SK-N-SH treated with all-trans-retinoic acid at 6 μM for 48 hours (cell line): ENCODE results near the gene PBRM1.

Experiments used
- ATAC-seq: fragments of 200-7000 bp; cut with Tn5 transposase; 3 replicates; pipeline ENCODE4 v1.9.1; 2020; ENCODE audit warnings: mild to moderate bottlenecking, moderate library complexity
- ARNTL ChIP-seq: fragments of 450-650 bp; formaldehyde crosslinking; IDR thresholded peaks from 2 replicates; pipeline ENCODE4 v1.5.0; 2020; ENCODE audit warnings: low read depth, mild to moderate bottlenecking, moderate library complexity, borderline replicate concordance
- BACH2 ChIP-seq: fragments of 250-450 bp; sonication (Bioruptor Pico); IDR thresholded peaks from 2 replicates; pipeline ENCODE4 v1.9.0; 2021; ENCODE audit warnings: mild to moderate bottlenecking, borderline replicate concordance
- CSDC2 ChIP-seq: fragments of 250-450 bp; sonication (Bioruptor Pico); IDR thresholded peaks from 2 replicates; pipeline ENCODE4 v1.5.0; 2020; ENCODE audit warnings: mild to moderate bottlenecking, moderate library complexity
- ESRRG ChIP-seq: fragments of 250-450 bp; sonication (Bioruptor Pico); IDR thresholded peaks from 2 replicates; pipeline ENCODE4 v1.6.1; 2021; ENCODE audit warnings: mild to moderate bottlenecking
- GLIS3 ChIP-seq: fragments of 250-450 bp; sonication (Bioruptor Pico); IDR thresholded peaks from 2 replicates; pipeline ENCODE4 v1.5.0; 2020; ENCODE audit warnings: mild to moderate bottlenecking, moderate library complexity
- ISL1 ChIP-seq: fragments of 250-450 bp; sonication (Bioruptor Pico); IDR thresholded peaks from 2 replicates; pipeline ENCODE4 v2.1.2; 2022; ENCODE audit warnings: mild to moderate bottlenecking, moderate library complexity
- OSR1 ChIP-seq: fragments of 250-450 bp; sonication (Bioruptor Pico); IDR thresholded peaks from 2 replicates; pipeline ENCODE4 v1.8.0; 2022; ENCODE audit warnings: moderate library complexity, mild to moderate bottlenecking, inconsistent platforms
- PATZ1 ChIP-seq: fragments of 250-450 bp; sonication (Bioruptor Pico); IDR thresholded peaks from 2 replicates; pipeline ENCODE4 v1.8.0; 2020; ENCODE audit warnings: mild to moderate bottlenecking, moderate library complexity, borderline replicate concordance
- RARB ChIP-seq: fragments of 250-450 bp; sonication (Bioruptor Pico); IDR thresholded peaks from 2 replicates; pipeline ENCODE4 v1.8.0; 2021; ENCODE audit warnings: mild to moderate bottlenecking, moderate library complexity
- SNAI2 ChIP-seq: fragments of 250-450 bp; sonication (Bioruptor Pico); IDR thresholded peaks from 2 replicates; pipeline ENCODE4 v1.5.0; 2020; ENCODE audit warnings: mild to moderate bottlenecking, moderate library complexity
- TCF4 ChIP-seq: fragments of 250-450 bp; sonication (Bioruptor Pico); IDR thresholded peaks from 2 replicates; pipeline ENCODE4 v1.8.0; 2021; ENCODE audit warnings: mild to moderate bottlenecking, moderate library complexity, borderline replicate concordance
- TOX ChIP-seq: fragments of 250-450 bp; sonication (Bioruptor Pico); IDR thresholded peaks from 2 replicates; pipeline ENCODE4 v1.8.0; 2021; ENCODE audit warnings: mild to moderate bottlenecking, moderate library complexity, borderline replicate concordance
- ZC3H10 ChIP-seq: fragments of 250-450 bp; sonication (Bioruptor Pico); IDR thresholded peaks from 2 replicates; pipeline ENCODE4 v1.5.1; 2021; ENCODE audit warnings: mild to moderate bottlenecking, moderate library complexity
- ZFP3 ChIP-seq: fragments of 250-450 bp; sonication (Bioruptor Pico); IDR thresholded peaks from 2 replicates; pipeline ENCODE4 v1.5.0; 2020; ENCODE audit warnings: mild to moderate bottlenecking, moderate library complexity
- ZFP30 ChIP-seq: fragments of 450-650 bp; formaldehyde crosslinking; IDR thresholded peaks from 2 replicates; pipeline ENCODE4 v1.5.0; 2022; ENCODE audit warnings: mild to moderate bottlenecking, moderate library complexity
- ZNF565 ChIP-seq: fragments of 450-650 bp; formaldehyde crosslinking; conservative IDR thresholded peaks from 2 replicates; pipeline ENCODE4 v1.5.0; 2020; ENCODE audit warnings: low read depth, mild to moderate bottlenecking, moderate library complexity
- ZNF8 ChIP-seq: fragments of 450-650 bp; formaldehyde crosslinking; IDR thresholded peaks from 2 replicates; pipeline ENCODE4 v1.5.0; 2020; ENCODE audit warnings: mild to moderate bottlenecking, moderate library complexity
- TF ChIP-seq, protein P1 (sequence below): fragments of 250-450 bp; sonication (Bioruptor Pico); IDR thresholded peaks from 2 replicates; pipeline ENCODE4 v1.5.1; 2021; ENCODE audit warnings: mild to moderate bottlenecking, moderate library complexity
- TF ChIP-seq, protein P2 (sequence below): fragments of 250-450 bp; sonication (Bioruptor Pico); IDR thresholded peaks from 2 replicates; pipeline ENCODE4 v1.8.0; 2021; ENCODE audit warnings: low read depth, mild to moderate bottlenecking, moderate library complexity, borderline replicate concordance

The PBRM1 gene

DNA sequence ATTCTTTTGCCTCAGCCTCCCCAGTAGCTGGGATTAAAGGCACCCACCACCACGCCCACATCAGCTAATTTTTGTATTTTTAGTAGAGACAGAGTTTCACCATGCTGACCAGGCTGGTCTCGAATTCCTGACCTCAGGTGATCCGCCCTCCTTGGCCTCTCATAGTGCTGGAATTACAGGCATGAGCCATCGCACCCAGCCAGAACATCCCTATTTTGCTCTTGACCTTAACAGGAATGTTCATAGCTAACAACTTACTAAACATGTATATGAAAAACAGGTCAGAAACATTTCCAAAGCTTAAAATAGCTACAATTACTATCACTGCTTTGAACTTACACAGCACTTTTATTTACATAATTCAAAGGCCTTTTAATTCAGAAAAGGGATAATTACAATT lies 115.6 kb downstream of the PBRM1 start:
- TF ChIP-seq ZNF565 (no peak), BACH2 (CRISPR knock-in tag) (no peak)
- TF ChIP-seq, all 23 proteins: peak for 0
- peak; percentile 41; the same call in 1 of the 3 replicates for ATAC-seq

DNA sequence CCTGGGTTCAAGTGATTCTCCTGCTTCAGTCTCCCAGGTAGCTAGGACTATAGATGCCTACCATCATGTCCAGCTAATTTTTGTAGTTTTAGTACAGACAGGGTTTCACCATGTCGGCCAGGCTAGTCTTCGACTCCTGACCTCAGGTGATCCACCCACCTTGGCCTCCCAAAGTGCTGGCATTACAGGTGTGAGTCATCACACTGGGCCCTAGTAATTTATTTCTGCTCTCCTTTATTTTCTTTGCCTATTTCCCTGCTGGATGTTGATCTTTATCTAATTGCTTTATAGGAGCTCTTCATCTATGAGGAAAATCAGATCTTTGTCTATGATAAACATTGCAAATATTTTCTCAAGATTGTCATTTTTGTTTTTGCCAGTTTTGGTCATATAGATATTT lies 117.6 kb downstream of the PBRM1 start:
- TF ChIP-seq BACH2 (CRISPR knock-in tag) = no peak
- no peak for TF ChIP-seq SNAI2 (CRISPR knock-in tag)
- TF ChIP-seq ZNF8 = no peak
- TF ChIP-seq TOX = no peak
- ATAC-seq = no peak

GRCh38 chr3:52563984-52564383 lies 121.7 kb downstream of the PBRM1 start:
- no peak for TF ChIP-seq ZFP30 (CRISPR knock-in tag)
- TF ChIP-seq GLIS3 (CRISPR knock-in tag) = no peak
- no peak for TF ChIP-seq ZC3H10 (CRISPR knock-in tag)
- no peak for TF ChIP-seq ARNTL
- ATAC-seq = no peak

DNA sequence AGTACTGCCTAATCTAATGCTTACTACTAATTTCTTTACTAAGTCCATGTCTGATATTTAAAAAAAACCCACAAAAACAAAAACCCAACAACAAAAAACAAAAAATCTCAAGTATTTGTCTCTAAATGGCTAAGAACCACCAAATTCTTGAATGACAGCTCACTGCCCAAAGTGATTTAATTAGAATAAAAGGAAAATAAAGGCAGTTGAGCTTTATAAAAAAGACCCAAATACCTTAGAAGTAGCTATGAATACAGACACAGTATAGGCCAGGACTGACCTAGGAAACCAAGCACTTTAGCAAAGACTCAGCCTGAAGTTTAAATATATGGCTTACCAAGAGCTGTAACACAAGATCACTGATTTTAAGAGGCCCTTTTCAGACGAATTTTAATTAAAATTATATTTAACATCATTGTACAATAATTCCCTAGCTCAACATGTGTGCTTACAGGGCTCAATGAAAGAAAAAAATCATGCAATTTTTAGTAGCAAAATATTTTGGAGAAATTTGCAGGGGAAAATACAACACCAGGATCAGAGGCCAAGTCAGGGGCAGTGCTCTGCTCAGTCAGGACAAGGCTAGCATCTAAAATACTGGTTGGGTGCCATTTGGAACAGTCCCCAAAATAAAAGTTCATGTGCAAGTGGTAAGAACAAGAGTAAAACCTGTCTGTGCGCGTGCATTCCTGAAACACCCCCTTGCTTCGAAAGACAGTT lies 124.5 kb downstream of the PBRM1 start:
- ATAC-seq = peak; percentile 72
- no peak for TF ChIP-seq ZFP30 (CRISPR knock-in tag)
- no peak for TF ChIP-seq OSR1 (CRISPR knock-in tag)
- TF ChIP-seq ZNF565 = no peak
- TF ChIP-seq ISL1 (CRISPR knock-in tag) = 0 out of 2 replicates have a peak, but pooled peaks have one; percentile 10
- TF ChIP-seq BACH2 (CRISPR knock-in tag) = no peak
- TF ChIP-seq ARNTL = no peak
- TF ChIP-seq TCF4 (CRISPR knock-in tag) = no peak
- TF ChIP-seq, protein P1, sequence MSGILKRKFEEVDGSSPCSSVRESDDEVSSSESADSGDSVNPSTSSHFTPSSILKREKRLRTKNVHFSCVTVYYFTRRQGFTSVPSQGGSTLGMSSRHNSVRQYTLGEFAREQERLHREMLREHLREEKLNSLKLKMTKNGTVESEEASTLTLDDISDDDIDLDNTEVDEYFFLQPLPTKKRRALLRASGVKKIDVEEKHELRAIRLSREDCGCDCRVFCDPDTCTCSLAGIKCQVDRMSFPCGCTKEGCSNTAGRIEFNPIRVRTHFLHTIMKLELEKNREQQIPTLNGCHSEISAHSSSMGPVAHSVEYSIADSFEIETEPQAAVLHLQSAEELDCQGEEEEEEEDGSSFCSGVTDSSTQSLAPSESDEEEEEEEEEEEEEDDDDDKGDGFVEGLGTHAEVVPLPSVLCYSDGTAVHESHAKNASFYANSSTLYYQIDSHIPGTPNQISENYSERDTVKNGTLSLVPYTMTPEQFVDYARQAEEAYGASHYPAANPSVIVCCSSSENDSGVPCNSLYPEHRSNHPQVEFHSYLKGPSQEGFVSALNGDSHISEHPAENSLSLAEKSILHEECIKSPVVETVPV (CRISPR knock-in tag) = no peak
- TF ChIP-seq, all 23 proteins: peak for 1

DNA sequence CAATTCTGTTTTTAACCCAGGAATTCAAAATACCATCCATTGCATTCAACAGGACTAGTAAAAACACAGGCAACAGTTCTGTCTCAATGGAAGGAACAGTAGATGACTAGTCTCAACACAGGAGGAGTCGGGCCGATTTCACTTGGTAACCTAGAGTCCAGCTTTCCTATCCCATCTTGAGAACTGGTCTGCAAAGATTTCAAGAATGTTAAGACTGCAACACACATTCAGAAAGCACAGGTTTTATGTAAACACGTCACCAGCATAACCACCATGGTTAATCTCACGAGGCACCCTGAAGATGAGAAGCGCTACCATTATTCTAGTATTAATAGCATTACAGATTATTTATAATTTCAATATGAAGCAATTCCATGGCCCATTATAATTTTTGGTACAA lies 127.3 kb downstream of the PBRM1 start:
- TF ChIP-seq ISL1 (CRISPR knock-in tag) (no peak), BACH2 (CRISPR knock-in tag) (no peak), CSDC2 (CRISPR knock-in tag) (no peak), PATZ1 (CRISPR knock-in tag) (no peak), ARNTL (no peak), ESRRG (CRISPR knock-in tag) (no peak), ZNF8 (no peak)
- ATAC-seq = no peak

GRCh38 chr3:52557011-52557960 lies 128.4 kb downstream of the PBRM1 start:
- TF ChIP-seq OSR1 (CRISPR knock-in tag) (no peak), ZFP30 (CRISPR knock-in tag) (no peak), ZC3H10 (CRISPR knock-in tag) (no peak), ZNF565 (no peak), ISL1 (CRISPR knock-in tag) (no peak), TOX (no peak), ZFP3 (CRISPR knock-in tag) (no peak), BACH2 (CRISPR knock-in tag) (no peak), PATZ1 (CRISPR knock-in tag) (no peak), RARB (CRISPR knock-in tag) (no peak), SNAI2 (CRISPR knock-in tag) (no peak), ARNTL (no peak), ZNF8 (no peak)
- TF ChIP-seq, protein P1 (CRISPR knock-in tag) = no peak
- TF ChIP-seq, protein P2, sequence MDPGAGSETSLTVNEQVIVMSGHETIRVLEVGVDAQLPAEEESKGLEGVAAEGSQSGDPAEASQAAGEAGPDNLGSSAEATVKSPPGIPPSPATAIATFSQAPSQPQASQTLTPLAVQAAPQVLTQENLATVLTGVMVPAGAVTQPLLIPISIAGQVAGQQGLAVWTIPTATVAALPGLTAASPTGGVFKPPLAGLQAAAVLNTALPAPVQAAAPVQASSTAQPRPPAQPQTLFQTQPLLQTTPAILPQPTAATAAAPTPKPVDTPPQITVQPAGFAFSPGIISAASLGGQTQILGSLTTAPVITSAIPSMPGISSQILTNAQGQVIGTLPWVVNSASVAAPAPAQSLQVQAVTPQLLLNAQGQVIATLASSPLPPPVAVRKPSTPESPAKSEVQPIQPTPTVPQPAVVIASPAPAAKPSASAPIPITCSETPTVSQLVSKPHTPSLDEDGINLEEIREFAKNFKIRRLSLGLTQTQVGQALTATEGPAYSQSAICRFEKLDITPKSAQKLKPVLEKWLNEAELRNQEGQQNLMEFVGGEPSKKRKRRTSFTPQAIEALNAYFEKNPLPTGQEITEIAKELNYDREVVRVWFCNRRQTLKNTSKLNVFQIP (CRISPR knock-in tag) = no peak
- ATAC-seq = no peak
